Sigmoid colon (tissue), 7 donors: ENCODE results near the gene TMEM82. TPM values are rescaled to one million over a fixed set of nuclear protein-coding genes. Genes with fewer than 3 reads are reported as not detected.

Experiments
- DNase-seq: peaks from one replicate; pipeline ENCODE4 v3.0.0-alpha.2; 2019
- H3K27ac ChIP-seq, 4 donors: fragments of 200-600 bp; sonication (generic); one replicate each; pipeline ENCODE4 v1.5.1; 2016 to 2019; ENCODE audit warnings: mild to moderate bottlenecking in 1 of 4
- H3K27me3 ChIP-seq, 3 donors: fragments of 200-600 bp; sonication (generic); one replicate each; pipeline ENCODE4 v1.5.1; 2019; ENCODE audit warnings: mild to moderate bottlenecking in 1 of 3
- H3K36me3 ChIP-seq, 4 donors: fragments of 200-600 bp; sonication (generic); one replicate each; pipeline ENCODE4 v1.5.1; 2016 to 2019
- H3K4me1 ChIP-seq, 4 donors: fragments of 200-600 bp; sonication (generic); one replicate each; pipeline ENCODE4 v1.5.1; 2017 to 2019
- H3K4me3 ChIP-seq, 4 donors: fragments of 200-600 bp; sonication (generic); one replicate each; pipeline ENCODE4 v1.5.1; 2017 to 2019; ENCODE audit warnings: mild to moderate bottlenecking in 2 of 4, moderate library complexity in 1 of 4
- H3K9me3 ChIP-seq, 4 donors: fragments of 200-600 bp in 3 of 4; sonication (generic) in 3 of 4; one replicate each; pipeline versions ENCODE4 v1.5.1 to v1.6.1; 2013 to 2019
- CTCF ChIP-seq, 4 experiments: fragments of 450-650 bp in 3 of 4; fragments of 200-600 bp in 1 of 4; IDR thresholded peaks; one replicate each; pipeline ENCODE4 v1.5.1; 2016 to 2019; ENCODE audit warnings: antibody characterized with exemption in 4 of 4, mild to moderate bottlenecking in 3 of 4, moderate library complexity in 2 of 4
- EP300 ChIP-seq, 4 donors: sonication (generic); formaldehyde crosslinking; IDR thresholded peaks; one replicate each; pipeline ENCODE4 v1.6.1; 2017; ENCODE audit warnings: antibody characterized with exemption in 4 of 4
- POLR2A ChIP-seq, 2 donors: fragments of 450-650 bp; IDR thresholded peaks; one replicate each; pipeline ENCODE4 v1.6.1; 2016; ENCODE audit warnings: antibody characterized with exemption in 2 of 2, mild to moderate bottlenecking in 2 of 2, moderate library complexity in 2 of 2
- POLR2AphosphoS5 ChIP-seq, 4 donors: sonication (generic); formaldehyde crosslinking; IDR thresholded peaks; one replicate each; pipeline ENCODE4 v1.6.1; 2017; ENCODE audit warnings: antibody characterized with exemption in 4 of 4
- WGBS, 2 donors: extraction: QIAGEN DNeasy Blood & Tissue Kit; methylation state at CpG; one replicate each; pipeline ENCODE4 v1.1.7; 2013; 5-methylcytosine and 5-hydroxymethylcytosine counted together
- intact Hi-C: fragments of 100-400 bp; cut with DNase I; formaldehyde crosslinking; loops from one replicate; pipeline ENCODE4 v1.15.1; 2023
- polyA plus RNA-seq, 3 donors: library from polyadenylated mRNA; stranded (reverse); fragments of 200-250 nt; gene quantifications; one replicate each; pipeline ENCODE4 v1.2.3, GENCODE V29; 2013
- total RNA-seq, 4 donors: library from RNA; depleted of rRNA; stranded (reverse); fragments of >200 nt; gene quantifications; one replicate each; pipeline ENCODE4 v1.1.0, GENCODE V29; 2016
- donor health status: healthy with polysubstance abuse.
- donor health status: Bipolar disorder and iron deficiency.
- donor health status: healthy.

The TMEM82 gene
- total and polyA plus RNA-seq, 7 donors, result 0.55 to 19.3 (median 11.1) TPM; not detected in 3

GRCh38 chr1:15771836-15772515 is 29.7 kb downstream of the TMEM82 start:
- no peaks in the 10 kb centered on the region for H3K27me3 ChIP-seq
- intact Hi-C loops, result no loop called here
- 77 to 82% methylated on average over 6 of the region's 6 CpGs for WGBS, 2 donors
- no peak overlapping the region for H3K4me3 ChIP-seq
- H3K9me3 ChIP-seq, result no peaks in the 10 kb centered on the region
- H3K36me3 ChIP-seq, result peaks cover 11 to 90% (median 57%) of the 10 kb centered on the region in 4 donors
- TF ChIP-seq POLR2AphosphoS5 (IDR thresholded peaks at IDR 0.05) (no peak), CTCF (IDR thresholded peaks at IDR 0.05) (no peak), EP300 (IDR thresholded peaks at IDR 0.05) (no peak), POLR2A (IDR thresholded peaks at IDR 0.05) (no peak)
- H3K27ac ChIP-seq, result no peak overlapping the region
- DNase-seq, result no peak
- H3K4me1 ChIP-seq, result no peaks in the 10 kb centered on the region

- Histone ChIP-seq H3K4me1 (no peaks in the 10 kb centered on the region), H3K27ac (no peak overlapping the region), H3K4me3 (no peak overlapping the region), H3K9me3 (no peaks in the 10 kb centered on the region), H3K36me3 (peaks cover 11 to 88% (median 49%) of the 10 kb centered on the region in 4 donors), H3K27me3 (no peaks in the 10 kb centered on the region)
- no peak for TF ChIP-seq POLR2AphosphoS5 (IDR thresholded peaks at IDR 0.05)
- TF ChIP-seq CTCF (IDR thresholded peaks at IDR 0.05), result no peak
- no peak for TF ChIP-seq POLR2A (IDR thresholded peaks at IDR 0.05)
- TF ChIP-seq EP300 (IDR thresholded peaks at IDR 0.05), result no peak
- 82 to 86% methylated on average over 2 of the region's 2 CpGs for WGBS, 2 donors
- DNase-seq, result no peak
- intact Hi-C loops, result no loop called here
These were observed 33.4 kb downstream of the TMEM82 start for GRCh38 chr1:15775706-15776105.

- no peak overlapping the region for H3K27ac ChIP-seq
- 91 to 93% methylated on average over 7 of the region's 7 CpGs for WGBS, 2 donors
- H3K4me3 ChIP-seq, result no peak overlapping the region
- H3K4me1 ChIP-seq, result no peaks in the 10 kb centered on the region
- H3K9me3 ChIP-seq, result no peaks in the 10 kb centered on the region
- TF ChIP-seq EP300 (IDR thresholded peaks at IDR 0.05), result no peak
- no peak for TF ChIP-seq POLR2AphosphoS5 (IDR thresholded peaks at IDR 0.05)
- TF ChIP-seq POLR2A (IDR thresholded peaks at IDR 0.05), result no peak
- no peak for TF ChIP-seq CTCF (IDR thresholded peaks at IDR 0.05)
- DNase-seq, result no peak
- intact Hi-C loops, result no loop called here
- H3K36me3 ChIP-seq, result peaks cover 0 to 83% (median 32%) of the 10 kb centered on the region in 4 donors
- H3K27me3 ChIP-seq, result no peaks in the 10 kb centered on the region
These were observed 35.8 kb downstream of the TMEM82 start for GRCh38 chr1:15777909-15778707.

GRCh38 chr1:15785683-15786082 is 43.4 kb downstream of the TMEM82 start:
- intact Hi-C loops, result no loop called here
- no peak overlapping the region for H3K27ac ChIP-seq
- H3K27me3 ChIP-seq, result no peaks in the 10 kb centered on the region
- peaks cover 0 to 39% (median 7%) of the 10 kb centered on the region in 4 donors for H3K36me3 ChIP-seq
- TF ChIP-seq EP300 (IDR thresholded peaks at IDR 0.05) (no peak), POLR2AphosphoS5 (IDR thresholded peaks at IDR 0.05) (no peak), CTCF (IDR thresholded peaks at IDR 0.05) (no peak), POLR2A (IDR thresholded peaks at IDR 0.05) (no peak)
- 93 to 95% methylated on average over 8 of the region's 8 CpGs for WGBS, 2 donors
- no peaks in the 10 kb centered on the region for H3K9me3 ChIP-seq
- no peak for DNase-seq
- H3K4me1 ChIP-seq, result peaks cover 0 to 9% (median 6%) of the 10 kb centered on the region in 4 donors
- no peak overlapping the region for H3K4me3 ChIP-seq
